Activated CD8-positive, alpha-beta T cell treated with anti-CD3 and anti-CD28 coated beads for 36 hours (primary cell): ENCODE measurements around the gene SKI. TPM values are rescaled to one million over a fixed set of nuclear protein-coding genes. Genes with fewer than 3 reads are reported as not detected.

Experiments
- ATAC-seq: fragments of 200-7000 bp; cut with Tn5 transposase; one replicate; pipeline ENCODE4 v1.10.0; 2021; ENCODE audit warnings: mild to moderate bottlenecking, moderate library complexity
- CTCF ChIA-PET: fragments of 350-600 bp; sonication (Branson Sonifier 250); formaldehyde crosslinking; loops from one replicate; lab custom pipeline; 2021; ENCODE audit warnings: antibody characterized with exemption; lab: Charles Lee
- POLR2A ChIA-PET: fragments of 350-600 bp; sonication (Branson Sonifier 250); formaldehyde crosslinking; loops from one replicate; lab custom pipeline; 2021; ENCODE audit warnings: antibody characterized with exemption; lab: Charles Lee
- DNase-seq: peaks from one replicate; pipeline ENCODE4 v3.0.0-alpha.2; 2020
- H3K27ac Mint-ChIP-seq: one replicate; pipeline ENCODE4 v1.8.0; 2021; ENCODE audit warnings: mild to moderate bottlenecking, mixed read lengths
- H3K27me3 Mint-ChIP-seq: one replicate; pipeline ENCODE4 v1.8.0; 2021; ENCODE audit warnings: mixed read lengths
- H3K36me3 Mint-ChIP-seq: one replicate; pipeline ENCODE4 v1.8.0; 2021; ENCODE audit warnings: low read depth, mixed read lengths
- H3K4me1 Mint-ChIP-seq: one replicate; pipeline ENCODE4 v1.8.0; 2021; ENCODE audit warnings: low read depth, mixed read lengths
- H3K4me3 Mint-ChIP-seq: one replicate; pipeline ENCODE4 v1.8.0; 2021; ENCODE audit warnings: mild to moderate bottlenecking, moderate library complexity, mixed read lengths
- H3K9me3 Mint-ChIP-seq: one replicate; pipeline ENCODE4 v1.8.0; 2021; ENCODE audit warnings: mixed read lengths
- CTCF ChIP-seq: fragments of 200-600 bp; IDR thresholded peaks from one replicate; pipeline ENCODE4 v1.8.0; 2022; ENCODE audit warnings: antibody characterized with exemption, mild to moderate bottlenecking
- intact Hi-C: fragments of 100-400 bp; cut with micrococcal nuclease; formaldehyde crosslinking; loops from one replicate; pipeline ENCODE4 v1.10.0; 2022
- total RNA-seq, 2 experiments: library from RNA; stranded (reverse); gene quantifications; one replicate each; pipeline ENCODE4 v1.2.3, GENCODE V29; 2021

SKI gene
- total RNA-seq, 2 experiments from 2014 or later: 27.5 to 28.3 TPM

GRCh38 chr1:2344744-2345296, 116.7 kb downstream of the SKI start:
- CTCF ChIA-PET: no interaction called here
- intact Hi-C loops: no loop called here
- H3K36me3 Mint-ChIP-seq: no peaks in the 10 kb centered on the region
- TF ChIP-seq CTCF: no peak
- no peak for DNase-seq
- POLR2A ChIA-PET: no interaction called here
- no peaks in the 10 kb centered on the region for H3K27me3 Mint-ChIP-seq
- no peaks in the 10 kb centered on the region for H3K4me1 Mint-ChIP-seq
- no peaks in the 10 kb centered on the region for H3K9me3 Mint-ChIP-seq
- no peak overlapping the region for H3K4me3 Mint-ChIP-seq
- H3K27ac Mint-ChIP-seq: no peak overlapping the region
- no peak for ATAC-seq

- no peak for ATAC-seq
Observed at GRCh38 chr1:2345297-2346075, 117.4 kb downstream of the SKI start.

GRCh38 chr1:2346691-2347408, 118.7 kb downstream of the SKI start:
- DNase-seq (no peak), ATAC-seq (no peak)
- POLR2A ChIA-PET: interaction anchor here (0.7 kb wide), 1 partner anchor 394 kb away, joined by 3 read pairs; no protein-coding TSS in a partner anchor
- Mint-ChIP-seq H3K27me3 (no peaks in the 10 kb centered on the region), H3K9me3 (no peaks in the 10 kb centered on the region), H3K4me3 (no peak overlapping the region), H3K27ac (no peak overlapping the region), H3K36me3 (no peaks in the 10 kb centered on the region), H3K4me1 (no peaks in the 10 kb centered on the region)
- no peak for TF ChIP-seq CTCF
- intact Hi-C loops: no loop called here
- CTCF ChIA-PET: interaction anchor here (1.2 kb wide), 1 partner anchor 35 kb away, joined by 5 read pairs; no protein-coding TSS in a partner anchor

More at GRCh38 chr1:2345297-2346075, 117.4 kb downstream of the SKI start:
- no peak for DNase-seq
- Mint-ChIP-seq H3K9me3 (no peaks in the 10 kb centered on the region), H3K4me1 (no peaks in the 10 kb centered on the region), H3K4me3 (no peak overlapping the region), H3K36me3 (no peaks in the 10 kb centered on the region), H3K27me3 (no peaks in the 10 kb centered on the region), H3K27ac (no peak overlapping the region)
- ChIA-PET CTCF (no interaction called here), POLR2A (interaction anchor here (0.7 kb wide), 1 partner anchor 393 kb away, joined by 3 read pairs; no protein-coding TSS in a partner anchor)
- intact Hi-C loops: no loop called here
- no peak for TF ChIP-seq CTCF

GRCh38 chr1:2347409-2347785, 119.3 kb downstream of the SKI start:
- POLR2A ChIA-PET: no interaction called here
- CTCF ChIA-PET: interaction anchor here (1.2 kb wide), 1 partner anchor 35 kb away, joined by 5 read pairs; no protein-coding TSS in a partner anchor
- Mint-ChIP-seq H3K4me3 (no peak overlapping the region), H3K9me3 (no peaks in the 10 kb centered on the region), H3K27ac (no peak overlapping the region), H3K36me3 (no peaks in the 10 kb centered on the region), H3K27me3 (no peaks in the 10 kb centered on the region), H3K4me1 (no peaks in the 10 kb centered on the region)
- intact Hi-C loops: no loop called here
- ATAC-seq (no peak), DNase-seq (no peak)
- TF ChIP-seq CTCF: no peak

GRCh38 chr1:2347896-2348295, 119.8 kb downstream of the SKI start:
- no peak for DNase-seq
- POLR2A ChIA-PET: no interaction called here

More at GRCh38 chr1:2347896-2348295, 119.8 kb downstream of the SKI start:
- Mint-ChIP-seq H3K4me3 (no peak overlapping the region), H3K27ac (no peak overlapping the region), H3K9me3 (no peaks in the 10 kb centered on the region), H3K4me1 (no peaks in the 10 kb centered on the region), H3K36me3 (no peaks in the 10 kb centered on the region), H3K27me3 (no peaks in the 10 kb centered on the region)
- intact Hi-C loops: no loop called here
- CTCF ChIA-PET: no interaction called here
- ATAC-seq: no peak
- TF ChIP-seq CTCF: no peak
